PC-3 (cell line): ENCODE data around the gene LMO2.

ENCODE experiments used
- EZH2 ChIP-seq: fragments of 300-600 bp; sonication (generic); IDR thresholded peaks from one replicate; pipeline ENCODE4 v1.6.1; 2017; ENCODE audit warnings: antibody characterized with exemption, mild to moderate bottlenecking, low read length; ENCODE audit not compliant: unreplicated experiment
- EZH2phosphoT487 ChIP-seq: fragments of 300-600 bp; sonication (generic); IDR thresholded peaks from 2 replicates; pipeline ENCODE4 v1.6.1; 2018; ENCODE audit warnings: mild to moderate bottlenecking, antibody characterized with exemption, low read length, borderline replicate concordance
- TF ChIP-seq, protein P1 (sequence below): fragments of 300-600 bp; sonication (generic); conservative IDR thresholded peaks from 2 replicates; pipeline ENCODE4 v1.5.1; 2017; ENCODE audit warnings: antibody characterized with exemption, low read depth, mild to moderate bottlenecking, low read length

GRCh38 chr11:33940538-33940815, 48.6 kb upstream of the LMO2 start:
- TF ChIP-seq, protein P1, sequence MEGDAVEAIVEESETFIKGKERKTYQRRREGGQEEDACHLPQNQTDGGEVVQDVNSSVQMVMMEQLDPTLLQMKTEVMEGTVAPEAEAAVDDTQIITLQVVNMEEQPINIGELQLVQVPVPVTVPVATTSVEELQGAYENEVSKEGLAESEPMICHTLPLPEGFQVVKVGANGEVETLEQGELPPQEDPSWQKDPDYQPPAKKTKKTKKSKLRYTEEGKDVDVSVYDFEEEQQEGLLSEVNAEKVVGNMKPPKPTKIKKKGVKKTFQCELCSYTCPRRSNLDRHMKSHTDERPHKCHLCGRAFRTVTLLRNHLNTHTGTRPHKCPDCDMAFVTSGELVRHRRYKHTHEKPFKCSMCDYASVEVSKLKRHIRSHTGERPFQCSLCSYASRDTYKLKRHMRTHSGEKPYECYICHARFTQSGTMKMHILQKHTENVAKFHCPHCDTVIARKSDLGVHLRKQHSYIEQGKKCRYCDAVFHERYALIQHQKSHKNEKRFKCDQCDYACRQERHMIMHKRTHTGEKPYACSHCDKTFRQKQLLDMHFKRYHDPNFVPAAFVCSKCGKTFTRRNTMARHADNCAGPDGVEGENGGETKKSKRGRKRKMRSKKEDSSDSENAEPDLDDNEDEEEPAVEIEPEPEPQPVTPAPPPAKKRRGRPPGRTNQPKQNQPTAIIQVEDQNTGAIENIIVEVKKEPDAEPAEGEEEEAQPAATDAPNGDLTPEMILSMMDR = no peak
- TF ChIP-seq EZH2phosphoT487 = no peak
- TF ChIP-seq EZH2 = no peak
